ENCODE measurements around the gene CUBN. TPM values are rescaled to one million over a fixed set of nuclear protein-coding genes. Genes with fewer than 3 reads are reported as not detected.

Gene CUBN
- total RNA-seq, 2 donors from 2014 or later, result 0.75 to 1.3 TPM

- Histone ChIP-seq H3K9ac (ENCODE audit: extremely low read depth, low read length, poor library complexity, severe bottlenecking) (no peak overlapping the region), H3K9me3 (ENCODE audit: control insufficient read depth, low read length) (no peaks in the 10 kb centered on the region), H3K27ac (ENCODE audit: low read depth, low read length) (peak overlapping the region; percentile 80), H3K27me3 (ENCODE audit: control insufficient read depth, insufficient read depth, low read length, poor library complexity, severe bottlenecking) (no peaks in the 10 kb centered on the region), H3K4me3 (ENCODE audit: low read length) (no peak overlapping the region), H3K36me3 (ENCODE audit: control insufficient read depth, insufficient read depth, low read length) (no peaks in the 10 kb centered on the region), H3K4me1 (ENCODE audit: control insufficient read depth, insufficient read depth, low read length) (no peaks in the 10 kb centered on the region)
- Mint-ChIP-seq H3K27ac (no peak overlapping the region), H3K36me3 (ENCODE audit: low read depth) (no peaks in the 10 kb centered on the region), H3K4me1 (peaks cover 6% of the 10 kb centered on the region), H3K4me3 (no peak overlapping the region), H3K27me3 (ENCODE audit: insufficient read depth) (no peaks in the 10 kb centered on the region), H3K9me3 (peaks cover 4% of the 10 kb centered on the region)
- no peak for TF ChIP-seq CTCF (conservative IDR thresholded peaks at IDR 0.05)
- no peak for DNase-seq
- 75 to 78% methylated on average over 6 to 11 of the region's 11 CpGs for WGBS, 2 experiments (ENCODE audit: insufficient coverage in 1 of 2, insufficient read length in 1 of 2)
Measured at GRCh38 chr10:16966991-16967865, 162.4 kb downstream of the CUBN start.

GRCh38 chr10:16965740-16966447 is 163.7 kb downstream of the CUBN start:
- no peak overlapping the region for H3K27ac Mint-ChIP-seq
- no peaks in the 10 kb centered on the region for H3K36me3 Mint-ChIP-seq (ENCODE audit: low read depth)
- Histone ChIP-seq H3K27ac (ENCODE audit: low read depth, low read length) (peak overlapping the region; percentile 41), H3K9ac (ENCODE audit: extremely low read depth, low read length, poor library complexity, severe bottlenecking) (no peak overlapping the region), H3K9me3 (ENCODE audit: control insufficient read depth, low read length) (no peaks in the 10 kb centered on the region), H3K27me3 (ENCODE audit: control insufficient read depth, insufficient read depth, low read length, poor library complexity, severe bottlenecking) (no peaks in the 10 kb centered on the region), H3K4me1 (ENCODE audit: control insufficient read depth, insufficient read depth, low read length) (no peaks in the 10 kb centered on the region), H3K4me3 (ENCODE audit: low read length) (no peak overlapping the region), H3K36me3 (ENCODE audit: control insufficient read depth, insufficient read depth, low read length) (no peaks in the 10 kb centered on the region)
- peaks cover 9% of the 10 kb centered on the region for H3K4me1 Mint-ChIP-seq
- 83 to 84% methylated on average over 8 of the region's 8 CpGs for WGBS, 2 experiments (ENCODE audit: insufficient coverage in 1 of 2, insufficient read length in 1 of 2)
- TF ChIP-seq CTCF (conservative IDR thresholded peaks at IDR 0.05), result no peak
- H3K9me3 Mint-ChIP-seq, result peaks cover 7% of the 10 kb centered on the region
- no peaks in the 10 kb centered on the region for H3K27me3 Mint-ChIP-seq (ENCODE audit: insufficient read depth)
- H3K4me3 Mint-ChIP-seq, result no peak overlapping the region
- DNase-seq, result peak; percentile 65

GRCh38 chr10:16965344-16965616 is 164.3 kb downstream of the CUBN start:
- Histone ChIP-seq H3K27me3 (ENCODE audit: control insufficient read depth, insufficient read depth, low read length, poor library complexity, severe bottlenecking) (no peaks in the 10 kb centered on the region), H3K4me3 (ENCODE audit: low read length) (no peak overlapping the region), H3K9ac (ENCODE audit: extremely low read depth, low read length, poor library complexity, severe bottlenecking) (no peak overlapping the region), H3K27ac (ENCODE audit: low read depth, low read length) (no peak overlapping the region), H3K9me3 (ENCODE audit: control insufficient read depth, low read length) (no peaks in the 10 kb centered on the region), H3K4me1 (ENCODE audit: control insufficient read depth, insufficient read depth, low read length) (no peaks in the 10 kb centered on the region), H3K36me3 (ENCODE audit: control insufficient read depth, insufficient read depth, low read length) (no peaks in the 10 kb centered on the region)
- Mint-ChIP-seq H3K9me3 (peaks cover 7% of the 10 kb centered on the region), H3K4me3 (no peak overlapping the region), H3K4me1 (peaks cover 9% of the 10 kb centered on the region), H3K27me3 (ENCODE audit: insufficient read depth) (no peaks in the 10 kb centered on the region), H3K36me3 (ENCODE audit: low read depth) (no peaks in the 10 kb centered on the region), H3K27ac (no peak overlapping the region)
- 72 to 84% methylated on average over 5 to 6 of the region's 7 CpGs for WGBS, 2 experiments (ENCODE audit: insufficient coverage in 1 of 2, insufficient read length in 1 of 2)
- no peak for DNase-seq
- TF ChIP-seq CTCF (conservative IDR thresholded peaks at IDR 0.05), result no peak

Data from endodermal cell (in vitro differentiated cells).